Suppressor macrophage treated with lipopolysaccharide for 1 hour (primary cell): ENCODE measurements around the gene CRYGD.
"Not testable (repeated sequence)": the region's sequence is repeated elsewhere in the genome, so short reads cannot be mapped to it uniquely, and the experiment has no call there.

ENCODE experiments used
- DNase-seq, 3 donors: peaks; one replicate each; pipeline ENCODE4 v3.0.0-alpha.2; 2020 to 2022

CRYGD gene

DNA sequence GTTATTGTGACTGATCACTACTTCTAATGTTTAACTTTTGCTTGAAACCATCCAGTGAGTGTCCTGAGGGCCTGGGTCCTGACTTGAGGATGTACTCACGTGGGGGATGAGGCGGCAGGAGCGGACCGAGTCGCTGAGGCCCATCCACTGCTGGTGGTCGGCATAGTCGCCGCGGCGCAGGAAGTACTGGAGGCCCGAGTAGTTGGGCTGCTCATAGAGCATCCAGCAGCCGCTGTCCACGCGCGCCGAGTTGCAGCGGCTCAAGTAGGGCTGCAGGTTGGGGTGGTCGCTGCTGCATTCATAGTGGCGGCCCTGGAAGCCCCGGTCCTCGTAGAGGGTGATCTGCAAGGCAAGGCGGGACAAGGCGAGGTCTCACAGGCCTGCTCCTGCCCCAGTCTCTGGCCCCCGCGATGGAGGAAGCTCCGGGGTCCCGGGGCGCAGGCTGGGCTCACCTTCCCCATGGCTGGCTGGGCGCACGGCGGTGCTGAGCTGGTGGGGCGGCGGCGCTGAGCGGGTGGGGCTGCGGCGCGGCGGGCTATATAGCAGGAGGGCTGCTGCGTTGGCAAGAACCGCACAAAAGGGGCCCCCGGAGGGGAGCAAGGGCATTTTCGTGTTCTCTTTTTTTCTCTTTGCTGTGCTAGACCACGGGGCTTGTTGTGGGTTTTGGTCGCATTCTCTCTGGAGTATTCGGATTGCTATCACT is at the start of gene CRYGD:
CRYGD (minus strand) TSS at position 512 of the 703 bp plus-strand sequence; CDS start at position 461, 51 bp downstream.
- DNase-seq: peak in 2 of 3 donors; percentile 10 to 35

DNA sequence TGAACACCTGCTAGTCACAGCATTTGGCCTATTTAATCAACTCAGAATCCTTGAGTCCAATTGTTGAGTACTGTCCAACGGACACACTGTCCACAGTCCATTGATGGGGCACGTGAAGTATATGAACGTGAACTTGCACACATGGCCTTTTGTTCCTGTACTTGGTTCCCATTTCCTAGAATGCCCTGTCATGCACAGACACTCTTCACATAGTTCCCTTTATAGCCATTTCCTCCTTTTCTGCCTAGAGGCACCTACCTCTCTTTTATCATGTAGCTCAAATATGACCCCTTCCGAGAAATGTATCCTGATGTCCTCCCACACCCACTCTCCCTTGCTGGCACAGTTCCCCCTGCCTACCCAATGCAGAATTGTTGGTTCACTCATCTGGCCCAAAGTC is 47.8 kb upstream of the CRYGD start:
- peak; percentile 71 to 91 (median 84) for DNase-seq

DNA sequence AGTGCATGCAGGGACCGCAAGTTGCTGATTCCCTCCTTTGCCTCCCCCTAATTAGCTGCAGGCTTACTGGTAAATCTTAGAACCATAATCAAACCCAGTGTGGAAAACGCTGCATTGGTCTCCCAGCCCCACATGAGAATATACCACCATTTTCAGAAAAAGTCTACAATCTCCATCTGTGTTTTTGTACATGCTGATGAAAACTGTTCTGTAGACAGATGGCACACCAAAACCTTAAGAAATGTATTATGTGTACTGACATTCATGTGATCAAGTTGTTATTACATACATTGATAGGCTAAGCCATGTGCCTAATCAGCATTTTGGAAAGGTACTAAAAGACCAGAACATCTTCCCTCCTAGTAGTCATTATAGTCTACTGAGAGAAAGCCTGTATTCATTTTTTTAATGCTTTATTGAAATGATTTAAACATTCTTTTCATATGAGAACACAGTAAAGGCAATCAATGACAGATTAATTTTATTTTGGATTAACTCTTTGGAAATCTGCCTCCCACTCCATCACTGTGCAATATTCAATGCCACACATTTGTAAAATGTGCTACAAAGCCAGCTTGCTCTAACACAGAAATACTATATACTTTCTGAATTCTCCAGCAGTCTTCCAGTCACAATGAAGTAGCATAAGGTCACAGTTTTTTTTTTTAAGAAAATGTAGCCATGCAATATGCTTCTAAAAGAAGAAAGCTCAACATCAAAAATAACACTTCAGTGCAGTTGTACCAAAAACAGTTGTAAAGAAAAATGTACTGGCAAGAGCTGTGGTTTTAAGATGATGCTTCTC is 40.8 kb upstream of the CRYGD start:
- no peak for DNase-seq

DNA sequence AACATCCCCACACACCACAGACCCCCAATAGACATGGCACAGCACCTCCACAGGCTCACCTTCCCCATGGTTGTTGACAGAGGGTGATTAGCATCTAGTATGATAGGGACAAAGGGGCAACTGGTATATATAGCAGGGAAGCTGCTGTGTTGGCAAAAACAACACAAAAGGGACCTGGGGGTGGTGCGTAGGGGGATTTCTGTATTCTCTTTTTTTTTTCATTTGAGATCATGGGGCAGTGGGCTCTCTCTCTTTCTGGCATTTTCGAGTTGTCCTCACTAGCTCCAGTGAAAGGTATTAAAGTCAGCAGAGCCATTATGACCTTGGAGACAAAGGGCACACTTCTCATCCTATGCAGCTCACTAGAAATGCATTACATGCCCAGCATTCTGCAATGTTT is 39.2 kb upstream of the CRYGD start, which contains the start of gene CRYGA:
CRYGA (minus strand) TSS at position 101 of the 400 bp plus-strand sequence; CDS start at position 68, 33 bp downstream.
- no peak for DNase-seq

DNA sequence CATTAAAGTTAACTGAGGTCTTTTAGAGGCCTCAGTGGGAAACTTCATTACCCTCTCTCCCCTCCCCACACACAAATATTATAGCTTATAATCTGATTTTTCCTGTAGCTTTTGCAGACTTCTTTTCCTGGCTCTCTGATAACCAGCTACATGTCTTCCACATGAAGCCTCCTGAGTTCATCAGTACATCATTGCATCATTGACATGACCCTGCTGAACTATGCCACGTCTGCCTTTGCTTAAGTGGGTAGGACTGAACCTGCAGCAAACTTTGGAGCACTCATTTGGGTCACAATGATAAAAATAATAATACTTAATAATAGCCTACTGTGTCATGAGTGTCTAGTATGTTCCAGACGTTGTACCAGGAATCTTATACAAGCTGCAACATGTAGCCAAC is 32.1 kb upstream of the CRYGD start:
- DNase-seq: no peak

DNA sequence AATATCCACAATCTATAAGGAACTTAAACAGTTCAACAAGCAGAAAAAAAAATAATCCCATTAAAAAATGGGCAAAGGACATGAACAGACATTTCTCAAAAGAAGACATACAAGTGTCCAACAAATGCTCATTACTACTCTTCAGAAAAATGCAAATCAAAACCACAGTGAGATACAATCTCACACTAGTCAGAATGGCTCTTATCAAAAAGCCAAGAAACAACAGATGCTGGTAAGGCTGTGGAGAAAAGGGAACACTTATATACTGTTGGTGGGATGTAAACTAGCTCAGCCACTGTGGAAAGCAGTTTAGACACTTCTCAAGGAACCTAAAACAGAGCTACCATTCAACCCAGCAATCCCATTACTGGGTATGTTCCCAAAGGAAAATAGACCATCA is 28.8 kb upstream of the CRYGD start:
- no peak for DNase-seq

DNA sequence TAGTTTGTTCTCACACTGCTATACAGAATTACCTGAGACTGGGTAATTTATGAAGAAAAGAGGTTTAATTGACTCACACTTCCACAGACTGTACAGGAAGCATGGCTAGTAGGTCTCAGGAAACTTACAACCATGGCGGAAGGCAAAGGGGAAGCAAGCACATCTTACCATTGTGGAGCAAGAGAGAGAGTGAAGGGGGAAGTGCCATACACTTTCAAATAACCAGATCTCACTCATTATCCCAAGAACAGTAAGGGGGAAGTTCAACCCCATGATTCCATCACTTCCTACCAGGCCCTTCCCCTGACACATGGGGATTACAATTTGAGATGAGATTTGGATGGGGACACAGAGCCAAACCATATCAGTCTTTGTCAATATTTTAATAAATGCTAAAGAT is 26.6 kb upstream of the CRYGD start:
- DNase-seq: peak; percentile 21 to 52 (median 45)

DNA sequence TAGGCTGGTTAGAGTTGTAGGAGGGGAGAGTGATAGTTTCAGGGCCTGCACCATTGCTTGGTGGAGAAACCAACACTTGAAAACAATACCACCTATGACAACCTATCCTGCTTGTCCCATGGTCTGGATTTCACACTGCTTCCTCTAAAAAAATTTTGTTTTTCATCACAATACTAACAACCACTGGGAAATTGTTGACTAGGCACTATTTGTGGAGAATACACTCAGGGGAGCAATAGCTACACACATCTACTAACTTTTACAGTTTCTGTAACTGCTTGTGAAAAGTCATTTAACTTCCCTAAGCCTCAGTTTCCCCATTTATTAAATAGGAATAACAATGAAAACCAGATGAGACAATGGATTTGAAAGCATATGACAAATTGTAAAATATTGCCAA is 25.8 kb upstream of the CRYGD start:
- DNase-seq: no peak

DNA sequence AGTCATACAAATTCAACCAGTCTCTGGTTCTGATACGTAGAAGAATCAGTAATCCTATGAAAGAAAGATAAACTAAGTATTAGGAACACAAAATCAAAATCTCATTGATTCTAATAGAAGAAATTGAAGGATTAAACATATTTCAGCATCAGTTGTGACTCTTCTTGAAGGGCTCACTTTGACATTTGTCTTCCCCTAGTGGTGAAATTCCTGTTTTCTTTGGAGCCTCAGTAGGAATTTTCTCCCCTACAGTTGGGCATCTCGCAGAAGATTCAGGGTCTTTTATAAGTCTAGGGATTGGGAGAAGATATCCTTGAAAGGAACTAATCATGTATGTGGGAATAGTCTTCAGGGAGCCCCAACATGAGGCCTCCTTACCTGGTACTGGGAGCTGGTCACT is 24.5 kb upstream of the CRYGD start:
- no peak for DNase-seq

DNA sequence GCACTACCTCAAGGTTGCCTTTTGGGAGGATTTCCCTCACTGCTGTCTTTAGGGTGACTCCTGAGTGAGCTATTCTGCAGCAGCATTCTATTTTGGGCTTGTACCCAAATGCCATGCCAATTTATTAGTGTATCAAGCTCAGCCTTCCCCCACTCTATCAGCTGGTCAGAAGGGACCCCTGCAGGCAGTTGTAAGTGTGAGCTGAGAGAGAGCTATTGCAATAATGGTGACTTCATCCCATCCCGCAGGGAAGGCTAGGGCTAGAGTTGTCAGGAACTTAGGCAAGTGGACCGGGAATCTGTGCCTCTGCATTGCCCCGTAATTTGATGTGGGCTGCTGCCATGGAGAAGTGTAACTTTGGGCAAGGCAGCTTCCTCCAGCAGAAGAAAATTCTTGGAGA is 23.4 kb upstream of the CRYGD start:
- no peak for DNase-seq

DNA sequence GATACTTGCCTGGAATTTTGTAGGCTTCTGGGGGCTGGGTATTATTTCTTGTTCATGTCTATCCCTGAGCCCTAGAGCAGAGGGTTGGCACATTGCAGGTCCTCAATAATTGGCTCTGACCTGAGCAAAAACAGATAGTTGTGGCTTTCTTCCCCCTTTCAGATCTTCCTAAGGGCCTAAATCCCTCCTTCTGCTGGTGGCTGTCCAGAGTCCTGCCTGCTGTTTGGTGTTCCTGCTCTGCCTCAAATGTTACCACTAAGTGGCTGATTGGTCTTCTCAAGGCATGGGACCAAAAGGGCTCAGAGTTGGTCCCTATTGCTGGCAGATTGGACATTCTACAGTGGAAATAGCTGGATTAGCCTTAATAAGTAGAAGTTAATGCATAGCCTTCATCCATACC is 22.7 kb upstream of the CRYGD start:
- no peak for DNase-seq

DNA sequence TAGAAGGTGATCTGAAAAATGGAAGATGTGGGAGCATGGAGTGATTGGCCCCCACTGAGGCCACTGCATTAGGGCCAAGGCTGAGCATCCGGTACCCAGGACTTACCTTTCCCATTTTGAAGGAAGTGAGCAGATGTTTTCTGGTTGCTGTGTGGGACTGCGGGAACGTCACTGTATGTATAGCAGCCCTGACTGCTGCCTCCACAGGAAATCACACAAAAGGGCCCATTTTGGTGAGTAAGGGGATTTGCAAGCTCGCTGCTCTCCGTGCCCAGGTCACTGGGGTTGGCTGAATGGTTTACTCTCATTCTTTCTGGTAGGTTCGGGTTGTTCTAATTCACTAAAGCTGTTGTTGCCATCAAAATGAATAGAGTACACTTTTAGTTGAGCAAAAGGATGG is 21.7 kb upstream of the CRYGD start, which contains the start of gene CRYGB:
CRYGB (minus strand) TSS at position 153 of the 400 bp plus-strand sequence; CDS start at position 115, 38 bp downstream.
- no peak for DNase-seq

DNA sequence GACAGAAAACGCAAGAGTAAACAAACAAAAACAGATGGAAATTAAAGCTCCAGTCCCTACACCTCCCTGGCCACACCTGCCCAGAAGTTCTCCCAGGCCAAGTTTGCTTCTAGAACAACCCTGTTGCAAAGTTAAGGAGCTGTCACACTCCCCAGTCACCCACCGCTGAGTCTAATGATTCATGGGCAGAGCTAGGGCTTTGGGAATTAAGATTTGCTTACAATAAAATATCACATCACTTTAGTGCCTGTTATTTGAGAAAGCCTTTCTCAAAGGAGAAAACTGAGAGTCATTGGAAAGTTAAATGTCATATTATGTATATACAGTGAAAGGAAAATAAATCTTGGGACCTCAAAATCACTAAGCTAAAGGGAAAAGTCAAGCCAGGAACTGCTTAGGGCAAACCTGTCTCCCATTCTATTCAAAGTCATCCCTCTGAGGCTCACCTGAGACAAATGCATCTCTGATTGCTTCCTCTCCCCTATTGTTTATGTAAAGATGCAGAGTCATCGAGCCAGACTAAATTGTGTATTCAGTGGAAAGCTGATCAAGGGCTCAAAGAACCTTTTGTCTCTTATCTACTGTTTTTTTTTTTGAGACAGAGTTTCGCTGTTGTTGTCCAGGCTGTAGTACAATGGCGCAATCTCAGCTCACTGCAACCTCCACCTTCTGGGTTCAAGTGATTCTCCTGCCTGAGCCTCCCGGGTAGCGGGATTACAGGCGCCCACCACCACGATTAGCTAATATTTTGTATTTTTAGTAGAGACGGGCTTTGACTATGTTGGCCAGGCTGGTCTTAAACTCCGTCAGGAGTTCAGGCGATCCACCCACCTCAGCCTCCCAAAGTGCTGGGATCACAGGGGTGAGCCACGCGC is 18.8 kb upstream of the CRYGD start:
- DNase-seq: no peak

DNA sequence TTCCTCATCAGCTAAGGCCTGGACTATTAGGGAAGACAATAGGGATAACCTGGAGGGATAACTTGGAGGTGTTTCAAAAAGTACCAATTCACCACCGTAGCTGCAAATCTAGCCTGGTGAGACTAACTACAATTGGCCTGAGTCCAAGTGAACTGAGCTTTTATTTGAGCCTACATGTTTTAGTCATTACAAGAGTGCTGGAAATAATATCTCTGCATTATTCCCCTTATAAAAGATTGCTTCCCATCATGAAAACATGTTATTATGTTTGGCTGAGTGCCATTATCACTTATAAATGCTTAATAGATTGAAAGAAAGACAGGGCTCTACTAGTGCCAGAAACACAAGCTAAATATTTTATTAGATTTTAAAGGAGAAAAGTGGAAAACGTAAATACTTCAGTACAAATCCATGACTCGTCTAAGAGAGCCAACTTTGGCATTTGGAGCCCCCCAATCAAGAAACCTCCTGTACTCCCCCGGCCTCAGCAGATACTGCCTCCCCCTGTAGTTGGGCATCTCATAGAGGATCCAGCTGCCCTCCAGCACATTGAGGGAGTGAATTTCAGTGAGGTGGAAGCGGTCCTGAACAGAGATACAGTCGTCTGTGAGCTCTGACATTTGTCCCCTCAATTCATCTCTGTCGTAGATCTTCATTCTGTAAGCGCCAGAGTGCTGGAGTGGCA is 18.1 kb upstream of the CRYGD start:
- DNase-seq: no peak

DNA sequence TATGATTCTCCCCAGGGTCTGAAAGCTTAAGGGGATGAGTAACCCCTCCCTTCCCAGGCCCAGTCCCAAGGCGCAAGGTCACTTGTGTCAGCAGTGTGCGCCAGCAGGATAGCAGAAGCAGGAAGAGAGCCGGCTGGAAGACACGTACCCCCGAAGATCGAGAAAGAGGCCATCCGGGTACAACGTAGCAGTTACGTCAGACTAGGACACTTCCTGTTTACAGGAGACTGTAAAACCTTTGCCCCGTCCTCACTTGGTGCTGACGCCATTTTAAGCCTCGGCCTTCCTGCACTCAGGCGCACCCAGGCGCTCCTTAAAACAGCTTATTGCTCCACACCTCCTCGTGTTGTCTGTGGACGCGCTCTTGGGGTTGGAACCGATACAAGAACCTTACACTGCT is 15.1 kb upstream of the CRYGD start:
- no peak for DNase-seq

DNA sequence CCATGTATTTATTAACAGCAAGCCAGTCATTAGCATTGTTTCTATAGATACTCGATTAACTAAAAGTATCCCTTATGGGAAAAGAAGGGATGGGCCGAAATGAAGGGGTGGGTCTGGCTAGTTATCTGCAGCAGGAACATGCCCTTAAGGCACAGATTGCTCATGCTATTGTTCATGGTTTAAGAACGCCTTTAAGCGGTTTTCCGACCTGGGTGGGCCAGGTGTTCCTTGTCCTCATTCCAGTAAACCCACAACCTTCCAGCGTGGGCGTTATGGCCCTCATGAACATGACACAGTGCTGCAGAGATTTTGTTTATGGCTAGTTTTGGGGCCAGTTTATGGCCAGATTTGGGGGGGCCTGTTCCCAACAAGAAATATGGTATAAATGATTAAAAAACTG is 14.0 kb upstream of the CRYGD start:
- not testable (repeated sequence) for DNase-seq

DNA sequence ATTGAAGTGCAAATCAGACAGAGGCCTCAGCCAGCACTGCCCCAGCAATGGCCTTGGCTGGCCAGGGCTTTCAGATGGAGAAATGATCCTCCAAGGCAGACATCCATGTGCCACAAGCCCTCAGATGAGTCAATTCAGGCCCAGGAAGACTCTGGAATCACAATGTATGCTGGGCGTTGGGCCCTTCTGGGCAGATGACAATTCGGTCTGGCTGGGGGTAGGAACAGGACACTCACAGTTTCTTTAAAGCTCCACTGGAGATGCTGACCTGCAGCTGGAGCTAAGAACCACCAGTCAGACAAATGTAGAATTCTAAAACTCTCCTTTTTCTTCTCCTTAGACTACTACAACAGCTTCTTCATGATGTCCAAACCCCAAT is 12.4 kb upstream of the CRYGD start:
- no peak for DNase-seq

DNA sequence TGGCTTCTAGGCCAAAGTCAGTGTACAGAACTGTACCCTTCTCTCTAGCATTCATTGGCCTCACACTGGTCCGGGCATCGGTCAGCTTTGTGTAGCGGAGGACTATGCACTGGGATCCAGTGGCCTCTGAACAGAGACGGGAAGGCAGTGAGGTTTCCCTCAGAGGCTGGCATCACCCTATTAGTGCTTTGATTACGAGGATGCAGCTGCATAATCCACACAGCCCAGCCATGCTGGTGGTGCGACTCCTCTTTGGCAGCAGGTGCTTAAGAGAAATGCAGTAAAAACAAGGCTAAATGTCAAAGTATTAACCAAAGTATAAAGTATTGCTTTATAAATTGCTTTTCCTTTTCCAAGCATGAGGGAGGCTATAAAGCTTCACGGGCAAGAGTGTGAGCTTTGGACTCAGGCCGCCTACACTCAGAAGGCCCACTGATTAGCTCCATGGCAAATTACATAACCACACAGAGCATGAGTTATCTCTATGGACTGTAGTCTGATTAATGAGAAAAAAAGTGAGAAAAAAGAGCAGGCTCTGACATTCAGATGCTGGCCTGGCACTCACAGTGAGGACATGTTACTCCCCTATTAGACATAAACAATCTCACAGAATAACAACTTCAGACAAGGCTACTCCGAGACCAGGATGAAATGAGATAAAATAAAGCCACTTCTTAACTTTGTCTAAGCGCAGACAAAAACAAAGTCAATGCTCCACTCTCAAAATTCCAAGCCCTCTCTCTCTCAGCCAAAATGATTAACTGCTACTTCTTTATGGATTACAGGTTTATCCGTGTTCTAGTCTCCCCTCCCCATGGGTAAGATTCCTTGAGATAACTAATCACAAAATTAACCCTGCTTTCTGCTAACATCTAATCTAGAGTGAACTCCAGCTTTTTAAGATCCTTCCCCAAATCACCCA is 11.7 kb upstream of the CRYGD start:
- no peak for DNase-seq

DNA sequence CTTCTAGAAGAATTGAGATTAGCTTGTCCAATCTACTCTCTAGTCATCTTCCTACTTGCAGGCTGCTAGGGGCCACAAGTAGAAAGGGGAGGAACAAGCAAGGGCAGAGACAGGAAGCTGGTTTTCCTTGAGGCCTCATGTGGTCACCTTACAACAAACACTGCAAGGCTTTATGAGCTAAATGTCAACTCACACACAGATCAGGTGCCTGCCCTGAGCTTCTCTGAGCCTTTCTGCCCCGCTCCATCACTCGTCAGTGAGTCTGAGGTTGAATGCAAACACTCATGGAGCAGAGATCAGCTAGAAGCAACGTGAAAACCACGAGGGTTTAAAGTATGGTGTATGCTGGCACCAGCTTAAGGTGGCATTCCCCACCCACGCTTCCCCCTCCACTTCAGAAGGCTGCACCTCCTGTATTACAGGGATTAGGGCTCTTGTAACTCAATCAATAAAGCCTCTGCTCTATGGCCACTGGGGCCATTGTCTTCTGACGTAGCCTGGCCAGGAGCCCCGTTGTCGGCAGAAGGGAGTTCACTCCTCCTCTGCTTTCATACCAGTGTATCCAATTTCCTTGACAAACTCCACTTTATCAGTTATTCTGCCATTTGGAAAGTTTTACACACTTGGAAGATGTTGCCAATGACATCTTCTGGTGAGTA is 10.7 kb upstream of the CRYGD start:
- no peak for DNase-seq

DNA sequence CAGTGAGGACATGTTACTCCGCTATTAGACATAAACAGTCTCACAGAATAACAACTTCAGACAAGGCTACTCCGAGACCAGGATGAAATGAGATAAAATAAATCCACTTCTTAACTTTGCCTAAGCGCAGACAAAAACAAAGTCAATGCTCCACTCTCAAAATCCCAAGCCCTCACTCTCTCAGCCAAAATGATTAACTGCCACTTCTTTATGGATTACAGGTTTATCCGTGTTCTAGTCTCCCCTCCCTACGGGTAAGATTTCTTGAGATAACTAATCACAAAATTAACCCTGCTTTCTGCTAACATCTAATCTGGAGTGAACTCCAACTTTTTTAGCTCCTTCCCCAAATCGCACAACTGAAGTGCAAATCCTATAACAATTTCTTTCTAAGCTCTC is 6.4 kb upstream of the CRYGD start:
- DNase-seq: no peak
